Raji (cell line): ENCODE results near the gene PRDM5.

Experiments used
- POLR2A ChIP-seq: IDR thresholded peaks from 2 replicates; pipeline ENCODE4 v1.6.1; 2011; ENCODE audit warnings: low read depth, low read length, control low read depth; ENCODE audit not compliant: insufficient read depth

Gene PRDM5

DNA sequence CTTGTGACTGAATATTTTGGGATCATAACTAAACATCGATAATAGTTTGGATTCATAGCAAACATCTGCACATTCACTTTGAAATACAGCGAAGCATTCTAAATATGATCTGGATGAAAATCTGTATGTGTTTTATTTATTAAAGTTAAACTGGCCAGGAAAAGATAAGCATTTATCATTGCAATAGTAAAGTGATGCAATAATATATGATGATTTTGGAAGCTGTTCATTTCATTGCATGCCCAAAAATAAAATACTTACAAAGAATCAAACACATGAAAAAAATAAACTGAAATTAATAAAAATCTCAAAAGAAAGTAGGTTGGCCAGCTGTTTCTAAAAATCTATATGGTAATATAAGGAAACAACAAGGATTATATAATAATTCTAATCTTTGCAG, 1.9 kb downstream of the PRDM5 start:
- TF ChIP-seq POLR2A = no peak

DNA sequence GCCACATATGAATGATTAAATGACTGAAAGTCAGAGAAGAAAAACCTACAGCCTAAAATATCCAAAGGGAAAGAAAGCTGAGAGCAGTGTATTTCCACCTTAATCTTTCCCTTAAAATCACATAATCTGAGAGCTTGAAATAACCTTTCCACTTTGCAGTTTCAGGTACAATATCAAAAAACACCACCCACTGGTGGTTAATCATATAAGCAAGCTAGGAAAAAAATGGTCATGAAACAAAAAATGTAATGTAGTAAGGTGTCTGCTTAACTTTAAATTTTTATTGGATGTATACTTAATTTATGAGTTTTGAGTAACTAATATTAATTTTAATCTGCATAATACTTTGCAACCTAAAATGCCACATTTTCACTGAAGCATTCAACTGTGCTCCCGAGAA, 3.2 kb downstream of the PRDM5 start:
- no peak for TF ChIP-seq POLR2A

DNA sequence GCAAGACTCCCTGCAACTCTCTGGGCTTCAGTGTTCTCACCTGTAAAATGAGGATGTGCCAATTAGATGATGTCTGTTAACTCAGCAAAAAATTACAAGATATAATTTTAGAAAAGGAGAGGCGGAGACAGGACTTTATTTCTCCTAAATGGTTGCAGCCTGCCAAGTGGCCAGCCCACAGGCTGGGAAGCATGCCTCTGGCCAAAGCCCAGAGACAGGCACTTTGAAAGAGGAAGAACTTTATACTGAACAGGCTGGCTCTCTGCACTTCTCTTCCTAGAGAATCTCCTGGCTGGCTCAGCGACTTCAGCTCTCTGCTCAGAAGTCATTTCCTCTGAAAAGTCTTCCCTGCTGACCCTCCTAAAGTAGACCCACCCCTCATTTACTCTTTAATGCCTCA, 3.7 kb downstream of the PRDM5 start:
- no peak for TF ChIP-seq POLR2A

DNA sequence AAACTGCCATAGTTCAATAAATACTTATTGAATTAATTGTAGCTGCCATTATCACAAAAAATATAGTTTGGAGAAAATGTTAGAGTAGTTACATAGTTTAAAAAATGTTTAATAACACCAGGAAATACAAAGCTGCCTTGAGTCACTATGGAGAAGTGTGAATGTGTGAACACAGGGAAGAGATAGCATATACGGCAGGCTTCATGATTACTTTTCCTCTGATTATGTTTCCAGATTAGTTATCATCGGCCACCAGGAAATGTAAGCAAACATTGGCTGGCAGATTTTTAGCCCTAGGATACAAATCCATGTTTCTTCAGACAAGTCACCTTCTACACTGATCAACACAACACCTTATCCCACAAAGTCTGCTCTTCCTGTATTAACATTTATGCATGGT, 4.4 kb downstream of the PRDM5 start:
- TF ChIP-seq POLR2A = no peak

- no peak for TF ChIP-seq POLR2A
Measured at GRCh38 chr4:120916937-120917336, 5.6 kb downstream of the PRDM5 start.

- TF ChIP-seq POLR2A = no peak
Measured at GRCh38 chr4:120915336-120915735, 7.2 kb downstream of the PRDM5 start.

DNA sequence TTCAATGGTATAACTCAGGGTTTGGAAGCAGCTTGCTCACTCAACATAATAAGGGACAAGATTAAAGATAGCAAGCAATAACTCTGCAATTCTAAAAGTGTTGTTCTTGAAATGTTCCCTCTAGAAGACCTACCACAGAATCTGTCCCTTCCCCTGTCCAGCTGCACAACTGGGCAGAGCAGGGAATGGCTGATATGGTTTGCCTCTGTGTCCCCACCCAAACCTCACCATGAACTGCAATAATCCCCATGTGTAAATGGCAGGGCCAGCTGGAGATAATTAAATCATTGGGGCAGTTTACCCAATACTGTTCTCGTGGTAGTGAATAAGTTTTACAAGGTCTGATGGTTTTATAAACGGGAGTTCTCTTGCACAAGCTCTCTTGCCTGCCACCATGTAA, 19.1 kb downstream of the PRDM5 start:
- no peak for TF ChIP-seq POLR2A

DNA sequence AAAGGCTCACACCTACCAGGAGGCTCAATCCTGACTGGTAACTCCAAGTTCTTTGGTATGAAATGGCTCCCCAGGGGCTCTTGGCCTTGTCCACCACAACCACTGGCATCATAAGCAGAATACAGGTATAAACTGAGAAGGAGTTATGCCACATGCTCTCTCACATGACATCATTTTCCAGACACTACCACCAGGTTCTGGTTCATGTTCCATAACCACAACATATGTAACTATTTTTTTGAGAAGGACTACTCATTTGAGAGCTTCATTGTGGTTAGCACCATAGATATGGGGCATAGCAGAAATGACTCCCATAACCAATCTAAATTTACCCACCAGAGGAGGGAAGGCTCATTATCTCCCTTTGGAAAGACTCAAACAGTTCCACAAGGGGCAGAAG, 19.6 kb downstream of the PRDM5 start:
- TF ChIP-seq POLR2A = no peak

- no peak for TF ChIP-seq POLR2A
Measured at GRCh38 chr4:120901731-120902130, 20.8 kb downstream of the PRDM5 start.

DNA sequence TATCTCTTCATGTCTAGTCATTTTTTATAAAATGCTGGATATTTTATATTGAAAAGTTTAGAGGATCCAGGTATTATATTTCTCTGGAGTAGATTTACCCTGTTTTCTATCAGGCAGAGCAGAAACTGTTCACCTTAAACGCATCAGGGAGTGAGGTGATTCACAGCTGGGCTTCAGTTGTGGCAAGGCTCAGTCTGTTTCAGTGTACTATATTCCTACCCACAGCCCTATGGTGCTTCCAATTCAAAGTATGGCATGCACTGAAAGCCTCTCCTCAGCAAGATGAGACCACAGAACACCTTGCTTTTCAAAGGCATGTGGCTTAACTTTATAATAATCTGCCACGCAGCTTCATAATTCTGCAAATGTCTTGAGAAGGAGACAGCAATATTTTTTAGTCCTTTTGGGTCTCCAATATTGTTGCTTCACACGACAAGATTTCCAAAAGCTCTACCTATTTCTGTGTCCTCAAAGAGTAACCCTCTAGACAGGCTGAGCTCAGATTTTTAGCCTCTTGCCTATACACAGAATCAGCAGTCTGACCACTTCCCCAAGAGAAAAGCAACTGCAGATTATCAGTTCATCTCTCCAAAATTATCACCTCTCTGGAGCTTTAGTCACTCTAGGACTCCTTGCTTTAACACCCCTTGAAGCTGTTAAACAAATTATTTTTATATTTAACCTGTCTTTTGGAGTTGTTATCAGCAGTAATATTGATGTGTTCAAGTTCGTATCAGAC, 24.4 kb downstream of the PRDM5 start:
- TF ChIP-seq POLR2A = no peak

GRCh38 chr4:120895554-120895953, 27.0 kb downstream of the PRDM5 start:
- no peak for TF ChIP-seq POLR2A

DNA sequence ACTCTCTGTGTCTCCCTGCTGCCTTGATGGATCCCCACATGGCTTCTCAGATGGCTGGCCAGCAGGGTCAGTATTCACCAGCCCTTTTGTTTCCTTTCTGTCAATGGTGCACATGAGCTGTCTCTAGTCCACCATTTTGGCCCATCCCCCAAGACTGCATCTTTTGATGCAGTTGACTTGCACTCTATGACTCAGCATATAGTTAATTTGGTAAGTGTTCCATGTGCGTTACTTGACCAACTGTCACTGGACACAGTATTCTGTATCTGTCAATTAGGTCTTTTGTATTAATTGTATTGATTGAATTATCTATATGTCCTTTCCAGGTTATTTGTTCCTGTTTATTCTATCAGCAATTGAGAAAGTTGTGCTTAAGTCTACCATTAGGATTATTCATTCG, 29.2 kb downstream of the PRDM5 start:
- no peak for TF ChIP-seq POLR2A

DNA sequence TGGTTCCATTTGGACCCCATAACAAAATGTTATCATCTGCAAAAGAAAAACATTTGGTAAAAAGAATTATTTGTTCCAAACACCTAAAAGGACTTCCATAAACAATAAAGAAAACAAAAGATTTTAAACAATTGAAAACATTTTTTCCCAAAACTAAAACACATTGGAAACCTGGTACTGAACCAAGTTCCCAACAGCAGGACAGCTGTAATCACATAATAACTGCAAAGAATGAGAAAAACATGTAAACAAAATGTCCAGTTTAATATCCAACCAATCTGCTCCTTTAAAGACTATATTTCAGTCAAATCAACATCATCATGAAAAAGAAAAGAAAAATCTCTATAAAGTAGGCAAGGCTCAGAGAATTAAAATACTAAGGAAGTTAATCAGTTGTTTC, 36.3 kb downstream of the PRDM5 start:
- no peak for TF ChIP-seq POLR2A

DNA sequence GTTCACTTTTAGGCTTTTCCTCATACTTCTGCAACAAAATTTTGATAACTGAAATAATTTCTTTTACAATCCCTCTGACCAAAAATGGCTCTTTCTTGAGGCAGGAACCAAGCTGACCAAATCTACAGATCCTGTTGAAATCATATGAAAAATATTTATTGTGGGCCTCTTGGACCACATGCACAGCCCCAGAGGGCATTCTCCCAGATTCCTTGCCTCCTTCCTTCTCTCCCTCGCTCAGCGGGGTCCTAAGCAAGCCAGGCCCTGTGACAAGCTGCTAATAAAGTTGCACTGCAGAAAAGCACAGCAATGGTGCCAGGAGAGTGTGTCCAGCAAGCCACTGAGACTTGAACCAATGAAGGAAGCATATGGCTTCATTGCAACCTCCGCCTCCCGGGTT, 40.7 kb downstream of the PRDM5 start:
- TF ChIP-seq POLR2A = no peak

DNA sequence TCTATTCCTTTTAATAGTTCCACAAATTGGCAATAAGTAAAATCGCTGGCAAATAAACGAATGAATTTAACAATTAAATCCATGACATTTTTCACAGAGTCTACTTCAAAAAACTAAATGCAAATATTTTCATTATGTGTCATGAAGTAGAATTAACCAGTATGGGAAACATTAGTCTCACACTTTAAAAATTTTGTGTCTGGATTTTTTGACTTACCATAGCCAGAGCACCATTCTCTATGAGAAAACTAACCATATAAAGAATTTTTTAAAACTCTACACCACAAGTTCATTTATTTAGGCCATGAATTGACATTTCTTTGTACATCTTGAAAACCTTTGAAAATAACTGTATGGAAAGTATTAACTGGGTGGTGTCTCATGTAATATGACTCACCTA, 41.2 kb downstream of the PRDM5 start:
- TF ChIP-seq POLR2A = no peak

GRCh38 chr4:120877021-120877420, 45.5 kb downstream of the PRDM5 start:
- no peak for TF ChIP-seq POLR2A

DNA sequence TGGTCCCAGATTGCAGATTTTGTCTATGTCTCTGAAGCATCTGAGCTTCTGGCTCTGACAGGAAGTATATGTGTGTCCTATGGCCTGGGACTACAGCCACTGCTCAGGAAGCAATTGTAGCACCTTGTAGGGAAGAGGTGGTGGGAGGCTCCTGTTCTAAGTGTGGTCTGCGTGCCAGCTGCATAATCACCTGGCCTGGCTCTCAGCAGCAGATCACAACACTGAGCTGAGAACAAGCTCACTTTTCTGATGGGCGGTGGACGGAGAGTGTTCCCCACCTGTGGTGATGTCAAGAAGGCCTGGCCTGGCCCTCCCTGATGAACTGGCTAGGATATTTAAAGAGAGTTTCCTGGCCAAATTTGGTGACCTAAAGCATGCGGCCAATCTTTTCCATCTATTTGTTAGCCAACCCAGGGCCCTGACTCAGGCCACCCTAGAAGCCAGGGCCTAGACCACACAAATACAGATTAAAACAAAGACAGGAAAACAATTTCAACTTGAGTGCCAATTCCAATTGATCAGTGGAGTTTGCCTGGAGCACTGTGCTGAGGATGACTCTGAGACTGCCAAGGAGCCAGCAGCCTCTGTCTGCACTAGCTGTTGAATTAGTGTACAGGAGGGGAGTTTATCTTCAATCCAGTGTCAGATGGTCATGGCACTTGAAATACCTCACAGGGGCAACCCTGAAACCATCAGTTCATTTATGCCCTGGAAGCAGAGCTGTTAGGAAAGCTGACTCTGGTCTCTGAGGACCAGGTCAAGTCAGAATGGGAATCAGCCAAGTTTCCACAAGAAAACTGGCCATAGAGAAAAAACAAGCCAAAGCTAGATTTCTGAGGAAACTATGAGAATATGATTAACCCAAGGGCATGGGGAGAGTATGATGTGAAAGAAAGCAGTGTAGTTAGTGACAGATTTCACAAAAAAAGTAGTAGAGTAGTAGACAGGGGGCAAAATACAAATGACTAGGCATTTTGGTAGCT, 47.4 kb downstream of the PRDM5 start:
- TF ChIP-seq POLR2A = no peak

- TF ChIP-seq POLR2A = no peak
Measured at GRCh38 chr4:120873554-120873953, 49.0 kb downstream of the PRDM5 start.
